Left ventricle myocardium inferior (tissue), 1 donor: Measurements from ENCODE around the gene CPNE8. TPM values are rescaled to one million over a fixed set of nuclear protein-coding genes. Genes with fewer than 3 reads are reported as not detected.

ENCODE experiments used
- DNase-seq: peaks from one replicate; pipeline ENCODE4 v3.0.0-alpha.2; 2020
- H3K27ac ChIP-seq: fragments of 200-600 bp; replicated peaks from 2 replicates; pipeline ENCODE4 v1.8.0; 2021
- H3K27me3 ChIP-seq: fragments of 200-600 bp; 2 replicates; pipeline ENCODE4 v1.8.0; 2021; ENCODE audit warnings: low read depth
- H3K36me3 ChIP-seq: fragments of 200-600 bp; 2 replicates; pipeline ENCODE4 v1.8.0; 2021
- H3K4me1 ChIP-seq: fragments of 200-600 bp; 2 replicates; pipeline ENCODE4 v1.8.0; 2021
- H3K4me3 ChIP-seq: fragments of 200-600 bp; 2 replicates; pipeline ENCODE4 v1.8.0; 2021; ENCODE audit warnings: mild to moderate bottlenecking, moderate library complexity
- H3K9me3 ChIP-seq: fragments of 200-600 bp; replicated peaks from 2 replicates; pipeline ENCODE4 v1.8.0; 2021
- intact Hi-C: fragments of 100-400 bp; cut with micrococcal nuclease; formaldehyde crosslinking; loops from one replicate; pipeline ENCODE4 v1.11.0; 2022
- total RNA-seq: library from RNA; stranded (reverse); fragmentation: NEBNext Ultra II Directional; extraction: Animal tissue kit (Norgen Biotek cat#: 25700); gene quantifications from one replicate; pipeline ENCODE4 v1.2.1, GENCODE V29; 2021
- TF ChIP-seq, protein P1 (sequence below): fragments of 200-600 bp; IDR thresholded peaks from 2 replicates; pipeline ENCODE4 v1.8.0; 2021; ENCODE audit warnings: antibody characterized with exemption, mild to moderate bottlenecking, borderline replicate concordance
- donor health status: DM: no; HTN: yes; CAD: no; lungs with severe emphysema.

Gene CPNE8
- total RNA-seq, 1 donor from 2014 or later = 7.2 TPM

- no peak for DNase-seq
- no peak overlapping the region for H3K4me3 ChIP-seq
These were observed 18.5 kb downstream of the CPNE8 start for GRCh38 chr12:38886931-38887330.

GRCh38 chr12:38886064-38886463, 19.3 kb downstream of the CPNE8 start:
- intact Hi-C loops = no loop called here
- peaks cover 4% of the 10 kb centered on the region for H3K36me3 ChIP-seq
- TF ChIP-seq, protein P1, sequence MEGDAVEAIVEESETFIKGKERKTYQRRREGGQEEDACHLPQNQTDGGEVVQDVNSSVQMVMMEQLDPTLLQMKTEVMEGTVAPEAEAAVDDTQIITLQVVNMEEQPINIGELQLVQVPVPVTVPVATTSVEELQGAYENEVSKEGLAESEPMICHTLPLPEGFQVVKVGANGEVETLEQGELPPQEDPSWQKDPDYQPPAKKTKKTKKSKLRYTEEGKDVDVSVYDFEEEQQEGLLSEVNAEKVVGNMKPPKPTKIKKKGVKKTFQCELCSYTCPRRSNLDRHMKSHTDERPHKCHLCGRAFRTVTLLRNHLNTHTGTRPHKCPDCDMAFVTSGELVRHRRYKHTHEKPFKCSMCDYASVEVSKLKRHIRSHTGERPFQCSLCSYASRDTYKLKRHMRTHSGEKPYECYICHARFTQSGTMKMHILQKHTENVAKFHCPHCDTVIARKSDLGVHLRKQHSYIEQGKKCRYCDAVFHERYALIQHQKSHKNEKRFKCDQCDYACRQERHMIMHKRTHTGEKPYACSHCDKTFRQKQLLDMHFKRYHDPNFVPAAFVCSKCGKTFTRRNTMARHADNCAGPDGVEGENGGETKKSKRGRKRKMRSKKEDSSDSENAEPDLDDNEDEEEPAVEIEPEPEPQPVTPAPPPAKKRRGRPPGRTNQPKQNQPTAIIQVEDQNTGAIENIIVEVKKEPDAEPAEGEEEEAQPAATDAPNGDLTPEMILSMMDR = no peak
- H3K4me3 ChIP-seq = no peak overlapping the region
- peaks cover 13% of the 10 kb centered on the region for H3K9me3 ChIP-seq
- H3K4me1 ChIP-seq = peaks cover 20% of the 10 kb centered on the region
- peak; percentile 28 for DNase-seq
- H3K27ac ChIP-seq = no peak overlapping the region
- no peaks in the 10 kb centered on the region for H3K27me3 ChIP-seq

More at GRCh38 chr12:38886931-38887330, 18.5 kb downstream of the CPNE8 start:
- Histone ChIP-seq H3K36me3 (peaks cover 2% of the 10 kb centered on the region), H3K27ac (no peak overlapping the region), H3K9me3 (peaks cover 11% of the 10 kb centered on the region), H3K27me3 (no peaks in the 10 kb centered on the region), H3K4me1 (peaks cover 23% of the 10 kb centered on the region)
- TF ChIP-seq, protein P1 = no peak
- intact Hi-C loops = no loop called here

- no peaks in the 10 kb centered on the region for H3K27me3 ChIP-seq
- intact Hi-C loops = no loop called here
- peaks cover 4% of the 10 kb centered on the region for H3K36me3 ChIP-seq
- H3K4me1 ChIP-seq = peaks cover 20% of the 10 kb centered on the region
- H3K9me3 ChIP-seq = peaks cover 13% of the 10 kb centered on the region
- H3K4me3 ChIP-seq = no peak overlapping the region
- DNase-seq = no peak
- H3K27ac ChIP-seq = no peak overlapping the region
- TF ChIP-seq, protein P1 = no peak
These were observed 20.7 kb downstream of the CPNE8 start for GRCh38 chr12:38884666-38885065.

- no peak overlapping the region for H3K4me3 ChIP-seq
- intact Hi-C loops = no loop called here
- TF ChIP-seq, protein P1 = no peak
These were observed 21.7 kb downstream of the CPNE8 start for GRCh38 chr12:38883629-38884134.

GRCh38 chr12:38880288-38880687, 25.1 kb downstream of the CPNE8 start:
- Histone ChIP-seq H3K27me3 (no peaks in the 10 kb centered on the region), H3K4me3 (no peak overlapping the region), H3K36me3 (peaks cover 4% of the 10 kb centered on the region), H3K9me3 (peaks cover 18% of the 10 kb centered on the region), H3K4me1 (peaks cover 12% of the 10 kb centered on the region), H3K27ac (no peak overlapping the region)
- TF ChIP-seq, protein P1 = no peak
- intact Hi-C loops = no loop called here
- DNase-seq = no peak

More at GRCh38 chr12:38883629-38884134, 21.7 kb downstream of the CPNE8 start:
- Histone ChIP-seq H3K36me3 (peaks cover 4% of the 10 kb centered on the region), H3K27ac (no peak overlapping the region), H3K27me3 (no peaks in the 10 kb centered on the region), H3K9me3 (peaks cover 18% of the 10 kb centered on the region), H3K4me1 (peaks cover 20% of the 10 kb centered on the region)
- DNase-seq = no peak
